ENCODE results near the gene KNTC1.

Gene KNTC1

GRCh38 chr12:122602456-122602855, 75.4 kb downstream of the KNTC1 start (continued):
- TF ChIP-seq ZNF645 (tag by site-specific recombination; IDR thresholded peaks at IDR 0.05) = no peak

DNA sequence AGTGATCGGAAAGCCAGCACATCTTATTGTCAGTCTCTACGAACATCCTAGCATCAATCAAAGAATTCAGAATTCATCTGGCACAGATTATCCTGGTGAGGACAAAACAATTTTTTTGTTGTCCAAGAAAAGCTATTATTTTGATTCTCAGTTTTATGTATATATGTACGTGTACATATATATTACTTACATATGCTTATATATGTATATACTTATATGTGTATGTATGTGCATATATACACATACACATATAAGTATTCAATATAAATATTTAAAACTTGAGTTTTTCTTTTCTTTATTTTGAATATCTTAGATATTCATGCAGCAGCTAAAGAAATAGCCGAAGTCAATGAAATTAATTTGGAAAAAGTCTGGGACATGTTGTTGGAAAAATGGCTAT, 77.9 kb downstream of the KNTC1 start:
- CTCF ChIA-PET = no interaction called here
- no peaks in the 10 kb centered on the region for H3K9me3 ChIP-seq (ENCODE audit: control insufficient read depth, insufficient read depth, low read depth, low read length)
- H3K36me3 ChIP-seq (ENCODE audit: control insufficient read depth in 2 of 2, insufficient read depth in 1 of 2, low read length in 2 of 2) = peaks cover 54 to 68% of the 10 kb centered on the region in 2 experiments
- H3K27ac ChIP-seq (ENCODE audit: extremely low read depth, low read depth, low read length) = no peak overlapping the region
- TF ChIP-seq ZNF132 (tag by site-specific recombination; IDR thresholded peaks at IDR 0.05; ENCODE audit: borderline replicate concordance) (no peak), ZNF169 (tag by site-specific recombination; IDR thresholded peaks at IDR 0.05) (no peak), ZSCAN30 (tag by site-specific recombination; IDR thresholded peaks at IDR 0.05) (no peak), ZBTB49 (tag by site-specific recombination; IDR thresholded peaks at IDR 0.05; ENCODE audit: low read depth) (no peak), ZNF48 (tag by site-specific recombination; IDR thresholded peaks at IDR 0.05) (no peak), ZNF707 (tag by site-specific recombination; IDR thresholded peaks at IDR 0.05) (no peak), RBAK (tag by site-specific recombination; IDR thresholded peaks at IDR 0.05) (no peak), ZNF639 (tag by site-specific recombination; IDR thresholded peaks at IDR 0.05) (no peak), ZNF324 (tag by site-specific recombination; IDR thresholded peaks at IDR 0.05) (no peak), KLF1 (tag by site-specific recombination; IDR thresholded peaks at IDR 0.05) (no peak), ZNF785 (tag by site-specific recombination; IDR thresholded peaks at IDR 0.05) (no peak), GLI2 (tag by site-specific recombination; IDR thresholded peaks at IDR 0.05; ENCODE audit: borderline replicate concordance, low read depth) (no peak), ZNF510 (tag by site-specific recombination; IDR thresholded peaks at IDR 0.05; ENCODE audit: insufficient replicate concordance) (no peak), TRIM28 (IDR thresholded peaks at IDR 0.05; ENCODE audit: borderline replicate concordance, low read length) (no peak), KLF17 (tag by site-specific recombination; IDR thresholded peaks at IDR 0.05) (no peak), ZNF449 (tag by site-specific recombination; IDR thresholded peaks at IDR 0.05) (no peak), ZNF335 (tag by site-specific recombination; conservative IDR thresholded peaks at IDR 0.05) (no peak)
- no peaks in the 10 kb centered on the region for H3K4me1 ChIP-seq (ENCODE audit: control insufficient read depth, insufficient read depth, low read length)
- no peak overlapping the region for H3K4me3 ChIP-seq (ENCODE audit: low read depth, low read length)
- POLR2A ChIA-PET = no interaction called here
